Fibroblast of villous mesenchyme (primary cell): ENCODE measurements around the gene TMPRSS13. TPM values are rescaled to one million over a fixed set of nuclear protein-coding genes. Genes with fewer than 3 reads are reported as not detected.

Experiments used
- DNase-seq: peaks from one replicate; pipeline ENCODE4 v3.0.0-alpha.2; 2010; ENCODE audit warnings: low read depth
- H3K4me3 ChIP-seq: 2 replicates; pipeline ENCODE4 v1.5.1; 2011; ENCODE audit warnings: low read depth, mild to moderate bottlenecking, low read length
- CTCF ChIP-seq: IDR thresholded peaks from 2 replicates; pipeline ENCODE4 v1.5.1; 2012; ENCODE audit warnings: low read depth, mild to moderate bottlenecking, low read length; ENCODE audit not compliant: insufficient read depth
- total RNA-seq: library from RNA; depleted of rRNA; stranded (reverse); fragments of >200 nt; gene quantifications from 2 replicates; pipeline ENCODE4 v1.2.3, GENCODE V29; 2012

TMPRSS13 gene
- total RNA-seq, 1 donor, result not detected

DNA sequence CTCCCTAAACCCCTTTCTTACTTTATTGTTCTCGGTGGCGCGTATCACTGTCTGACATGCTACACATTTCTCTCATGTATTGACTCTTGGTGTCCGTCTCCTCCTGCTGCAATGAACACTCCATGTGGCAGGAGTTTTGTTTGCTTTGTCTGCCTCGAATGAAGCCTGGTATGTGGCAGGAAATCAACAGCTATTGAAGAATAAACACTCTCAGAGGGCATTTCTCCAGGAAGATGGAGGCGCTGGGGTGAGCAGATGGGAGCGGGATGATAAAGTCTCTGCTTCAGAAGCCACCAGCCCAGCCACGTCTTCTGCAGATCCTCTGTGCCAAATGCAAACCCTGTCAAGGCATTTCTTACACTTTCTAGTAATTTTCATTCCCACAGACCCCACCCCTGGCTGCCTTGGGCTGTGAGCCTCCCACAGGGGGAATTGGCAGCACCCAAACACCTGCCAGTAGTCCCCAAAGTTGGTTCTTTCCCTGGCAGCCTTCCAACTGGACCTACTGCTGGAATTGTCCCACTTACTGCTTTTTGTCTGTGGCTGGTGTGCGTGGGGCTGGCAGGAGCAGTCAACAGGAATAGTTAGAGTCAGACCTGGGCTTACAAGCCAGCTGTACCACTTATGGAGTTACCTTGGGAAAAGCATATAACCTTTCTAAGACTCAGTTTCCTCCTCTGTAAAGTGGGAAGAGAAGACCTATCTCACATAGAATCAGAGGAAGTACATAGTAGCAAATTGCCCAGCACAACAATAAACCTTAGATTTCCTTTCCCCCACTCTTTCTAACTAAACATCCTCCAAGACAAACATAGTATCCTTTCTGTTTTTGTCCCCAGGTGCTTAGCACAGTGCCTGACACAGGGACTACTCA is 43.7 kb upstream of the TMPRSS13 start:
- H3K4me3 ChIP-seq, result no peak overlapping the region
- DNase-seq, result no peak
- no peak for TF ChIP-seq CTCF

GRCh38 chr11:117972044-117972443 is 42.8 kb upstream of the TMPRSS13 start:
- DNase-seq, result no peak
- no peak overlapping the region for H3K4me3 ChIP-seq
- TF ChIP-seq CTCF, result no peak

GRCh38 chr11:117970400-117971024 is 41.3 kb upstream of the TMPRSS13 start:
- TF ChIP-seq CTCF, result no peak
- no peak overlapping the region for H3K4me3 ChIP-seq
- DNase-seq, result no peak

- H3K4me3 ChIP-seq, result no peak overlapping the region
- no peak for TF ChIP-seq CTCF
Observed at GRCh38 chr11:117969160-117969991, 40.2 kb upstream of the TMPRSS13 start.

DNA sequence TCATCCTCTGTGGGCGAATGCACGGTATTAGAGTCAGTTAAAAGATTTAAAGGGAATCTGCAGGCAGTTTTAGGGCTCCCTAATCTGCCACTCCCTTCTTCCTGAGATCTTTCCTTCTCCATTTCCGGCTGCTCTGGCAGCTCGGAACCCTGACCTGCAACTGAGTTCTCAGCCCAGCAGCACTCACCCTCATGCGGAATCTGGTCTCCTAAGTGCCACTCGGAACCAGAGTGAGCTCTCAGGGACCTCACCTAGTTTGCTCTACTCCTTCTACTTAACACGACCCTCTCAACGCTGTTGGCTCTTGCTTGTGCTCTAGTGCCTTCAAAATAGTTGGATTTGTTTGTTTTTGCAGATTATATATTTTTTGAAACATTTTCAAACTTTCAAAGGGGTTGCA is 37.7 kb upstream of the TMPRSS13 start:
- no peak for TF ChIP-seq CTCF
- no peak for DNase-seq
- no peak overlapping the region for H3K4me3 ChIP-seq

More at GRCh38 chr11:117969160-117969991, 40.2 kb upstream of the TMPRSS13 start:
- DNase-seq, result no peak

- DNase-seq, result no peak
- TF ChIP-seq CTCF, result no peak
- no peak overlapping the region for H3K4me3 ChIP-seq
Observed at GRCh38 chr11:117962826-117963225, 33.6 kb upstream of the TMPRSS13 start.
